Measurements from ENCODE around the gene YY1.

GRCh38 chr14:100236881-100237280 lies 2.1 kb upstream of the YY1 start:
- TF ChIP-seq, protein P1, sequence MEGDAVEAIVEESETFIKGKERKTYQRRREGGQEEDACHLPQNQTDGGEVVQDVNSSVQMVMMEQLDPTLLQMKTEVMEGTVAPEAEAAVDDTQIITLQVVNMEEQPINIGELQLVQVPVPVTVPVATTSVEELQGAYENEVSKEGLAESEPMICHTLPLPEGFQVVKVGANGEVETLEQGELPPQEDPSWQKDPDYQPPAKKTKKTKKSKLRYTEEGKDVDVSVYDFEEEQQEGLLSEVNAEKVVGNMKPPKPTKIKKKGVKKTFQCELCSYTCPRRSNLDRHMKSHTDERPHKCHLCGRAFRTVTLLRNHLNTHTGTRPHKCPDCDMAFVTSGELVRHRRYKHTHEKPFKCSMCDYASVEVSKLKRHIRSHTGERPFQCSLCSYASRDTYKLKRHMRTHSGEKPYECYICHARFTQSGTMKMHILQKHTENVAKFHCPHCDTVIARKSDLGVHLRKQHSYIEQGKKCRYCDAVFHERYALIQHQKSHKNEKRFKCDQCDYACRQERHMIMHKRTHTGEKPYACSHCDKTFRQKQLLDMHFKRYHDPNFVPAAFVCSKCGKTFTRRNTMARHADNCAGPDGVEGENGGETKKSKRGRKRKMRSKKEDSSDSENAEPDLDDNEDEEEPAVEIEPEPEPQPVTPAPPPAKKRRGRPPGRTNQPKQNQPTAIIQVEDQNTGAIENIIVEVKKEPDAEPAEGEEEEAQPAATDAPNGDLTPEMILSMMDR (IDR thresholded peaks at IDR 0.05), result no peak
- no peak for TF ChIP-seq USF1 (CRISPR knock-in tag; IDR thresholded peaks at IDR 0.05)
- TF ChIP-seq E2F1 (CRISPR knock-in tag; IDR thresholded peaks at IDR 0.05), result no peak
- TF ChIP-seq ATF3 (CRISPR knock-in tag; conservative IDR thresholded peaks at IDR 0.05), result no peak
- TF ChIP-seq NR1H2 (CRISPR knock-in tag; IDR thresholded peaks at IDR 0.05), result no peak
- TF ChIP-seq FOXJ3 (CRISPR knock-in tag; IDR thresholded peaks at IDR 0.05; ENCODE audit: borderline replicate concordance), result no peak
- TF ChIP-seq HMGXB4 (CRISPR knock-in tag; IDR thresholded peaks at IDR 0.05), result no peak
